Central memory CD4-positive, alpha-beta T cell (primary cell): ENCODE data around the gene STK16.
"Not testable (repeated sequence)": the region's sequence is repeated elsewhere in the genome, so short reads cannot be mapped to it uniquely, and the experiment has no call there.

Source experiments
- DNase-seq: peaks from one replicate; pipeline ENCODE4 v3.0.0; 2022

STK16 gene

DNA sequence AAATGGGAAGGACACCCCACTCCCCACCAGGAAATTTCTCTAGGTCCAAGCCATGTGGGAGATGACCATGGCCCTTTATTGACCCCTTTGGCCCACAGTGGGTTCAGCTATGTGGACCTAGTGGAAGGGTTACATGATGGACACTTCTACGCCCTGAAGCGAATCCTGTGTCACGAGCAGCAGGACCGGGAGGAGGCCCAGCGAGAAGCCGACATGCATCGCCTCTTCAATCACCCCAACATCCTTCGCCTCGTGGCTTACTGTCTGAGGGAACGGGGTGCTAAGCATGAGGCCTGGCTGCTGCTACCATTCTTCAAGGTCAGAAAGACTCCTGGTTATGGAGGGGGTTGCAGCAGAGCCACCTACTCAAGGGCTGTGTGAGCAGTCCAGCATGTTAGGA, 1.3 kb downstream of the STK16 start:
- no peak for DNase-seq

DNA sequence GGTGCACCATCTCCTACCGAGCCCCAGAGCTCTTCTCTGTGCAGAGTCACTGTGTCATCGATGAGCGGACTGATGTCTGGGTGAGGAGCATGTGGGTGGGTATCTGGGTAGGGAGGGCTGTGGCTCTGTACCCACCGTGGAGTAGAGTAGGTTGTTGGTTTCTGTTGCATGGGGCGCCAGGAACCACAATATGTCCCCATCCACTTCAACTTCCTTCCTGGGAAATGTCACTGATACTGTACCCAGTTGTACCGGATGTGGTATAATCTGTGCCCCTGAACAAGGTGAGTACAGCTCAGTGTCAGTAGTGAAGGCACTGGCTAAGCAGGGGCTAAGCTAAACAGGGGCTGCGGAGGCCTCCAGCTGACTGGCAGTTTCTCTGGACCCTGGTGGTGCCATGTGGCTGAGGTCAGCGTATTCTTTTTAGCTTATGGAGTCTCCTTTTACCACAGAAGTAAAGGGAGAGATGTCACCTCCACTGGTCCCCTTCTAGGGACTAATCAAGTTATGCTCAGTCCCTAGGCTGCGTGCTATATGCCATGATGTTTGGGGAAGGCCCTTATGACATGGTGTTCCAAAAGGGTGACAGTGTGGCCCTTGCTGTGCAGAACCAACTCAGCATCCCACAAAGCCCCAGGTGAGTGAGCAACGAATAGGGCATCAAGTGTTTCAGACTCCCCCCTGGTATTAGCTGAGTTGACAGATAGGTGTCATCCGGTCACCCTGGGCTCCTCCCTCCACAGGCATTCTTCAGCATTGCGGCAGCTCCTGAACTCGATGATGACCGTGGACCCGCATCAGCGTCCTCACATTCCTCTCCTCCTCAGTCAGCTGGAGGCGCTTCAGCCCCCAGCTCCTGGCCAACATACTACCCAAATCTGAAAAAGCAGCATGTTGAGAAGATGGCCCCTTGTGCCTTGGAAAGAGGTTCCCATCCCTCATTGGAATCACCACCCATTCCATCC, 2.7 kb downstream of the STK16 start:
- DNase-seq, result peak; percentile 85

DNA sequence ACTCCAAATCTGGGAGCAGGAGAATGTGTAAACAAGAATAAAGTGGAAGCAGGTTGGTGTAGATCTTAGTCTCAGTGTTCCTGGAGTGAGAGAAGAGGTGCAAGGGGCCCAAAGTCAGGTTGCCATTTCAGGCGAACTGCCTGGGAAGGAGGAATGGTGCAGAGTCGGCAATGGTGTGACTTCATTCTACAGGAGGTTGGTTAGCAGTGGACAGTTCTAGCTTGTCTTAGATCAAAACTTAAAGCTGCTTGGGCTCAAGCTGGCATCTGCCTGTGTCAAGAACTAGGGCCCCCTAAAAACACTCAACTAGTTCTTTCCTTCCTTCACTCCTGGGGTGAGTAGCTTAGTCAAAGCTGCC, 3.5 kb downstream of the STK16 start:
- no peak for DNase-seq

DNA sequence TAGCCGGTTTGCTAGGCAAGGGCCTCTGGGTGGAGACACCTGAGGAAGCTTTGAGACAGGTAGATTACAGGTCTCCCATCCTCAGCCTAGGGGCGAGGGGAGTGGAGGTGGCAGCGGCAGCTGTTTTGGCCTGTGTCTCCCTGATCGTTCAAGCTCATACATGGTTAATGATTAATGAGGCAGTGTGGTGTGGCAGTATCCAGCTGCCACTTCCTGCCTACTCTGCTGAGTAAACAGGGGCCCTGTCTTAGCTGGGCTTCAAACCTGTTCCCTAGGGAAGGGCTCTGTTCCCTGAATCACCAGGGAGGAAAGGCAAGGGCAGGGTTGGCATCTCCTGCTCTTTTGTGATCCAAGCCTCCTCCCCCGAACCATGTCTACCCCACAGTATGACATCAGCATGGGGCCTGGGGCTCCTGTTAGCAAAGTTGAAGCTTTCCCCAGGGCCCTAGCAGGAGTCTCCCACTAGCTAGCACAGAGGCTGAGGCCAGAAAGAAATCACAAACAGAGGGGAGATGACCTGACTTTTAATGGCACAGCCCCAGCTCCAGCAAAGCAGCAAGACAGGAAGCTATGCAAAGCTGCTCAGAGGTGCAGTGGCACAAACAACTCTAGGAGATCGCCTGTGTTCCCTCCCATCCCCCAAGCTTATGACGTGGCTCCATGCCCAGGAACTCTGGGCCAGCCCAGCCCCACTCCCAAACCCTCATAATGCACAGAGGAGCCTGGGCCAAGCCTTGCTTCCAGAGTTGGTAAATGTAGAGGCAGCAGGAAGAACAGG, 4.1 kb downstream of the STK16 start:
- peak; percentile 57 for DNase-seq

DNA sequence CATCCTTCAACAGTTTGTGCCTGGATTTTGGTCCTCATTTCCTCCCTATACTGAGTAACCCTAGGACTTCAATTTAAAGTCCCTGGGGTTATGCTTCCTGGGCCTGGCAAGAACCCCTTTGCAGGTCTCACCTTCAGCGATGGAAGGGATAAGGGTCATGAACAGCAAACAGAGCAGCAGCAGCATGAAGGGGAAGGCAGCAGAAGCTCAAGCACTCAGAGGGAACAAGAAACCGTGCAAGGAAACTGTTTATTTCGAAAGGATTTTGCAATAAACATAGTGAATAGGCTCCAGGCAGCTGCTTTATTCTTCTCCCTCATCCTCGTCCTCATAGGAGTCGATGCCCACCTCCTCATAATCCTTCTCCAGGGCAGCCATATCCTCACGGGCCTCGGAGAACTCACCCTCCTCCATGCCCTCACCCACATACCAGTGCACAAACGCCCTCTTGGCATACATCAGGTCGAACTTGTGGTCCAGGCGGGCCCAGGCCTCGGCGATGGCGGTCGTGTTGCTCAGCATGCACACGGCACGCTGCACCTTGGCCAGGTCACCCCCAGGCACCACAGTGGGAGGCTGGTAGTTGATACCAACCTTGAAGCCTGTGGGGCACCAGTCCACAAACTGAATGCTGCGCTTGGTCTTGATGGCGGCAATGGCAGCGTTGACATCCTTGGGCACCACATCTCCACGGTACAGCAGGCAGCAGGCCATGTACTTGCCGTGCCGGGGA, 4.9 kb downstream of the STK16 start:
- no peak for DNase-seq

DNA sequence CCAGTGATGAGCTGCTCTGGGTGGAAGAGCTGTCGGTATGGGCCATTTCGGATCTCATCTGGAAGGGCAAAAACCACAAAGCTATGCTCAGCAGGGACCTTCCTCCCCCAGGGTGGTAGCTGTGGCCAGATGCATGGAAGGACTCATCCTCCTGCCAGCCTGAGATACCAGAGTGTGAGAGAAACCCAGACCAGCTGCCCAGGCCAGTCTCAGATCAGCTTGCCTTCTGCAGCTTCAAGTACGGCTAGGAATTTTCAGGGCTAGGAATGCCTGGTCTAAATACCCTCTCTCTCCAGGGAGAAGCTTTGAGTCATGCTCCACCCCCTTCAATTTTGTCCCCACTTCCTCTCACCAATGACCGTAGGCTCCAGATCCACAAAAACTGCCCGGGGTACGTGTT, 6.4 kb downstream of the STK16 start:
- DNase-seq, result no peak

DNA sequence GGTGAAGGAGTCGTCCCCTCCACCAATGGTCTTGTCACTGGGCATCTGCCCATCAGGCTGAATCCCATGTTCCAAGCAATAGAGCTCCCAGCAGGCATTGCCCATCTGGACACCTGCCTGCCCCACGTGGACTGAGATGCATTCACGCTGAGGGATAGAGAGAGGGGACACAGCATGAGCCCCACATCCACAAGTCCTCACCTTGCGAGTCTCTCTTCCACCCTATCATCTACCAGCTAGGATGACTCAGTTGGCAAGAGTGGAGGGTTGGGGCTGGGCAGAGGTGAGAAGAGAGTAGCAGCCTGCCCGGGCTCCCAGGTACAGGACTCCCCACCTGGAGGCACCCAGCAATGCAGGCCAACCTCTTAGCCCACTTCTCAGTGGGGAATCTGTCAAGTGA, 6.8 kb downstream of the STK16 start:
- DNase-seq, result peak; percentile 18

DNA sequence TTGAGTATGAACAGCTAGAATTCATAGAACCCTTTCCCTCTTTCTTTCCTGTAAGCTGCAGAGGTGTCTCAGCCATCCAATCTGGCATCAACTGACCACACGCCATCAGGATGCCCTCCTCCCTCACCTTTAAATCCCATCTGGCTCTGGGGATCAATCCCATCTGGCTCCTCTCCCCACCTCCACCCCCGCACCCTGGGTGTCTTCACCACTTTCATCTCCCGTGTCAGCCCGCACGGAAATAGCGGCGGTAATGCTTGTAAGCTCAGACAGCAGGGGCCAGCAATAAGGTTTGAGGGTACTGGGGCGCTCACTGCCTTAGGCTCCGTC, 7.3 kb downstream of the STK16 start:
- DNase-seq, result no peak

DNA sequence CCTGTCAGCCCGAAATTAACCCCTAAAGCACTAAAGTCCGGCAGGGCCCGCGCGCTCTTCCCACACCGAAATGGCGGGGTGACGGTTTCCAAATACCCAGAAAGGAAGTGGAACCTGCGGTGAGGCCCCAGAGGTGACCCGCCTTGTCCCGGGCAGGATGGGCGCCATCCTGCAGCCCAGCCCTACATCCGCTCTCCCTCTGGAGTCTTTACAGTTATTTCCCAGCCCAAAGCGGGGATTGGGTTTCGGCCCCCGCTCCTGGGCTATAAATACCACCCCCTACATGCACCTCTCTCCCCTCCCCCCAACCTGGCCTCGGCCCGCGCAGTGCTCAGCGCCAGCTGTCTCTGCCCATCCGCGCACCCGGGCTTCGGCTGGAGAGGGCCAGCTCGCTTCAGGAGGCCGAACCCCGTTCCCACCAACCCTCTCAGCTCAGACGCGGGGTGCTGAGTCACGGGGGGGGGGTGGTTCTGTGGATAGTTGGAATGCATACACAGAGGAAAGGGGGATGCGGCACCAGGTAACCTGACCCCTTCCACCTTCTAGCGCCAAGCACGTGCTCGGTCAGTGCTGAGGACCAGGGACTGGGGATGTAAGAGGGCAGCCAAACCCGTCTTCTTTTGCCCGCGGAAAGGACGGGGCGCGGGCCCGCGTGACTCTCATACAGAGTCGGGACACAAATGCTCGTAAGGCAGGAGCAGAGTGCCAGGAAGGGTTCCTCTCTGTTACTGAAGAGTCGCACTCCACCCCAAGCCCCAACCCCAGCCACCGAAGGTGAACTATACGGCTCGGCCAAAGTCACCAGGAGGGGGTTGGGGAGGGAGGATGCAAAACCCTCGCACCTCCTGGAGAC, 7.8 kb downstream of the STK16 start, which contains the start of gene TUBA4B:
Gene TUBA4B (plus strand): TSS at position 344 of the 853 bp plus-strand sequence. CDS start 165 bp downstream, at position 509.
- DNase-seq, result peak; percentile 50

DNA sequence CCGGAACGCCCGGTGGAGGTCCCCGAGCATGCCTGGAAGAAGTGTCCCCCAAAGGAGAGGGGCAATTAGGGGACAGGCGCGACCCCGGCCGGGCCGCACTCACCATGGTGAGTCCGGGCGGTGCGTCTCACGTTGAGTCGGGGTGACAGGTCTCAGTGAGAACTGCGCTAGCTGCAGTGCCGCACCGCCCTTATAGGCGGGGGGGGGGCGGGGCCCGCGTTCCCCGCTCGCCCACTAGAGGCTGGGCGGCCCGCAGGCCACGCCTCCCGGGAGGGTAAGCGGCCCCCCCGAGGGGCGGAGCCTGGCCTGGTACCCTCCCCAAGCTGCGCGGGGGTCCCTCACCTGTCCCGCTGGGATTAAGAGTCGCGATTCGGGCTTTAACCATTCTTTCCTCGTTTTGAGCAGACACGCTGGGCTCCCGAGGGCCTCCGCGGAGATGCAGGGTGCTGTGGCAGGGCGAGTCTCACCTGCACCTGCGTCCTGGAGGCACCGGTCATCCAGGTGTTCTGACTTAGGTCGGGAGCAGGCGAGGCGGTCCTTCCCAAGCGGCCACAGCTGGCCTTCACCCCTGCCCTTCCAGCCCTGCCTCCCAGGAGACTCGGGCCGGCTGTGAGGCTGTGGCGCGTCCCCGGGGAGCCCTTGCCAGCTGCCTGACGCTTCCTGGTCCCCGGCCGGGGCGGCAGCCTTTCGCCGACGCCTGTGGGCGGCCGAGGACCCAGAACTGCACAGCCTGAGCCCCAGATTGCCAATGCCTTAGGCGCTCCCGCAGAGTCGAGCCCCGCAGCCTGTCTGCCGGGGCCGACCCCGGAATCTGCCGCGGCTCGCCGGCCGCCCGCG, 8.7 kb downstream of the STK16 start, which contains the start of gene TUBA4A:
Gene TUBA4A (minus strand): TSS at position 166 of the 837 bp plus-strand sequence. CDS start 60 bp downstream, at position 106.
- DNase-seq, result peak; percentile 87

DNA sequence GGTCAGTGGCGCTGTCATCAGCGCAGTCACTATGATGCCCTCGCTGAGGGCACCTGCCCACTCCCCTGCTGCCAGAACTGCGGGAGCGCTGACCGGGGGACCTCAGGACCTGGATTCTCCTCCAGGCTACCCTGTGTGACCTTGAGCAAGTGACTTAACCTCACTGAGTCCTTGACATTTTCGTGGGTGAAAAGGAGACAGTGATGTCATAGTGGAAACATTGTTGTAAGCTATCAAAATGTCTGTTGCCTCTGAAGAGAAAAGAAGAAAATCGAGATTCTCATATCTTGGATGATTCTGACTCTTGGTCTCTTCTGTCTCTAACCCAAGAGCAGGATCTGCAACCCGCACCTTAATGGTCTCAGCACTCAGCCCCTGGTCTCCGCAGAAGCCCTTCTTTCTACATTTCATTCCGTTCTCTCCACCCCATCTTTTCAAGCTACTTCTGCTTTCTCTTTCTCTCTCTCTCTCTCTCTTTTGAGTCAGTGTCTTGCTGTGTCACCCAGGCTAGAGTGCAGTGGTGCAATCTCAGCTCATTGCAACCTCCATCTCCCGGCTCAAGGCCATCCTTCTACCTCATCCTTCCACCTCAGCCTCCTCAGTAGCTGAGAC, 9.4 kb downstream of the STK16 start:
- peak; percentile 68 for DNase-seq

DNA sequence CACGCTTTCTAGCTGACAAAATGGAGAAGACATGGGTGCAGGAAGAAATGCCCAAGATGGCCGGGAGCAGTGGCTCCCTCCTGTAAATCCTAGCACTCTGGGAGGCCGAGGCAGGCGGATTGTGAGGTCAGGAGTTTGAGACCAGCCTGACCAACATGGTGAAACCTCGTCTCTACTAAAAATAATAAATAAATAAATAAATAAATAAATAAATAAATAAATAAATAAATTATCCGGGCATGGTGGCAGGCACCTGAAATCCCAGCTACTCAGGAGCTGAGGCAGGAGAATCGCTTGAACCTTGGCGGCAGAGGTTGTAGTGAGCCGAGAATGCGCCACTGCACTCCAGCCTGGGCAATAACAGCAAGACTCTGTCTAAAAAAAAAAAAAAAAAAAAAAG, 13.7 kb downstream of the STK16 start:
- DNase-seq, result not testable (repeated sequence)

DNA sequence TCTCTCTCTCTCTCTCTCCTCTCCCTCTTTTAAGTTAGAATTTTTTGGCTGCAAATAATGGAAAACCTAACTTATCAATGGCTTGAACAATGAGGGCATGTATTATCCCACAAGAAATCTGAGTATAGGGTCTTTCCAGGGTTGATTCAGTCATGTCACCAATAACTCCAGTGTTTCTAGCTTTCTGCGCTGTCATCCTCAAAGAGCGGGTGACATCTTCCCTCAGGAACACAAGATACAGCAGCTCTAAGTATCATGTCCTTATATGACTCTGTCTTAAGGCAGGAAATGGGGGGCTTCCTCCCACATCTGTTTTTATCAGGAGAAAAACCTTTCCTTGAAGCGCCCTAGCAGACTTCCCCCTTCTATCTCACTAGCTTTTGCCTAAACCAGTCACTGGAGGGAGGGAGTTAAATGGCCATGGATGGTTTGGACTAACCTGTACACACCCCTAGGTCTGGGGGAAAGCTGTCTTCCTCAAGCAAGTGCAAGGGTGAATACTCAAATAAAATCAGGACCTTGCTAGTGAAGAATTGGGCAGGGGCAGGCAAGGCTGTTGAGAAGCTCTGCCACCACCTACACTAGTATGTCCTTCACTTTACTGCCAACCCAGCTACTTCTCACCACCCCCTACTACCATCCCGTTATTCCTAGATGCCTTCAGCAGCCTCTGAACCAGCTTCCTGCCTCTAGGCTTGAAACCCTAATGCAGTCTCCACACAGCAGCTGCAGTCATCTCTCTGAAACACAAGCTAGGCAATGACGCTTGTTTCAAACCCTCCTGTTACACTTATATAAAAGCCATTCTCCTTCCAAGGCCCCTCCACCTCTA, 16.0 kb downstream of the STK16 start:
- DNase-seq, result no peak

DNA sequence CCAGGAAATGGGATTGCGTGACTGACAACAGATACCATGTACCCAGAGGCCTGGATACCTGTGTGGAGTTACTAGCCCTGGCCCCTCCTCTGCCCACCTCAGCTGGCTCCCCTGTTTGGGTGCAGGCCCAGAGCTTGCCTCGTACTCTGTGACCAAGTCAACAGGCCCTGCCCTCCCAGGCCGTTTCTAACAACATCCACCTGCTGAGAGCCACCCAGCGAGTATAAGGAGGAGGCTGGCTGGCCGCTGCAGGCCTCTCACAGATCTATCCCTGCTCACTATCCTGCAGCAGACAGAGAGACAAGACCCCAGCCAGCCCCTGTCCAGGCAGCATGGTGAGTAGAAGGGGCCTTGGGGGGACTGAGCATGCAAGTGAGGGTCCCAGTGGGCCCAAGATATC, 21.0 kb downstream of the STK16 start:
- no peak for DNase-seq

DNA sequence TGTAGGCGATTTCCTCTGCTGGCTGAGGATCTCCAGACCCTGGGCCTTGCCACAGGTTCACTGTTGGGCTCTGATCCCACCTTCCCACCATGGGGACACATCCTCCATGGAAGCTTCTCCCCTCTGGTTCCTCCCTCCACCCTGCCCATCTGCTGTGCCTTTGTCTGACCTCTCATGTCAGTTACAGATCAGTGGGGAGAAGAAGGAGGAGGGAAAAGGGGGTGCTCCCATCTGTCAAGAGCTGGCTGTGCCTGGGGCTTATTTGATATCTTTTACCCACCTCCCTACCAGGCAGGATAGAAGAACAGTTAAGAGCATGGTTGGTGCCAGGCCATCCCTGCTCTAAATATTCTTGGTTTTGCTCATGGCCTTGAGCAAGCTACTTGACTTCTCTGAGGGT, 21.6 kb downstream of the STK16 start:
- no peak for DNase-seq

DNA sequence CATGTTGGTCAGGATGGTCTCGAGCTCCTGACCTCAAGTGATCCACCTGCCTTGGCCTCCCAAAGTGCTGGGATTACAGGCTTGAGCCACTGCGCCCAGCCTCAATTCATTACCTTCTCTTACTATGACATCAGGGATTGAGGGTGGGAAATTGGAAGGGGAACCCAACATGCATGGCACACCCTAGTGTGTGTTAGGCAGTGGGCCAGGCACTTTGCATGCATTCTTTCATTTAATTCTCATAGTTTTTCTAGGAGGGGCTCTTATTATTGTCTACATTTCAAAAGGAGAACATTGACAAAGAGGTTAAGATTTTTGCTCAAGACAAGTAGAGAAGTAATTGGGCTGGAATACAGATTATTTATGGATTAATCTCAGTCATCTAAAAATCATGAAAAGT, 23.0 kb downstream of the STK16 start:
- DNase-seq, result no peak

DNA sequence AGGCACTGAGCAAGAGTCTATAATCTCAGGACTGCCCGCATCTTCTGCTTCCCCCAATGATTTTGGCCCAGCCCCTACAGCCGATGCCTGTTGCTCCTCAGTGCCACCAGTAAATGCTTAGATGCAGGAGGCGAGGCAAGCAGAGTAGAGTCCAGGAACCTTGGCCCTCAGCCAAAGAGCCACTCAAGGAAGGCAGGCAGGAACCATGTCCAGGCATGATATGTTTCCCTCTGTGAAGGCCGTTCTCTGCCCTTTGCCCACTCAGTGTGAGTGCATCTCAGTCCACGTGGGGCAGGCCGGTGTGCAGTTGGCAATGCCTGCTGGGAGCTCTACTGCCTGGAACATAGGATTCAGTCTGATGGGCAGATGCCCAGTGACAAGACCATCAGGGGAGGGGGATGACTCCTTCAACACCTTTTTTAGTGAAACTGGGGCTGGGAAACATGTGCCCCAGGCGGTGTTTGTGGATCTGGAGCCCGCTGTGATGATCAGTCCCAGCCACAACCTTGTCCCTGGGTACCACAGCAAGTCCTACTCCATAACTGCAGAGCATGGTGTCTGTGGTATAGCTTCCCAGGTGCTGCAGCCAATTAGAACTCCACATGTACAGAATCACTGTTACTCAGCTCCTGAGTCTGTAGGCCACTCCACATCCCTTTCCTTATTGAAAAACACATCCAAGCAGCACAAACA, 24.2 kb downstream of the STK16 start:
- no peak for DNase-seq

DNA sequence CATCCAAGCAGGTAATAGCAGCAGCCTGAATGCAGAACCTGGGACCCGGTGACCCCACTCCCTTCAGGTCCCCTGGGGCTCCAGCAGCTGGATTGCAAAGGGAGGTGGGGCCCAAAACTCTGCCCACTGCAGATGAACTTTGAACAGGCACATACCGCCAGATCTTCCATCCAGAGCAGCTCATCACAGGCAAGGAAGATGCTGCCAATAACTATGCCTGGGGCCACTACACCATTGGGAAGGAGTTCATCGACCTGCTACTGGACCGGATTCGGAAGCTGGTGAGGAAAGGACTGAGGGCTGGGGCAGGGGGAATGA, 24.7 kb downstream of the STK16 start:
- no peak for DNase-seq

DNA sequence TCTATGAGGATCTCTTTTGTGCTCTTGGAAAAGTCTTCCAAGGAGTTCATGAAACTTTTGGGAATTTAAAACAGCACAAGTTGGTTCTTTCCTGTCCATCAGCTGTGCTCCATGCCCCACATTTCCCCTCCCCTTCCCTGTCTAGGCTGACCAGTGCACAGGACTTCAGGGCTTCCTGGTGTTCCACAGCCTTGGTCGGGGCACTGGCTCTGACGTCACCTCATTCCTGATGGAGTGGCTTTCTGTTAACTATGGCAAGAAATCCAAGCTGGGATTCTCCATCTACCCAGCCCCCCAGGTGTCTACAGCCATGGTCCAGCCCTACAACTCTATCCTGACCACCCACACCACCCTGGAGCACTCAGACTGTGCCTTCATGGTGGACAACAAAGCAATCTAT, 25.7 kb downstream of the STK16 start:
- DNase-seq, result no peak
